PC-3 (cell line): ENCODE results near the gene FCHO1. TPM values are rescaled to one million over a fixed set of nuclear protein-coding genes. Genes with fewer than 3 reads are reported as not detected.

Experiments used
- ATAC-seq: fragments of 200-7000 bp; cut with Tn5 transposase; 2 replicates; pipeline ENCODE4 v1.9.1; 2020; ENCODE audit warnings: mild to moderate bottlenecking, moderate library complexity
- BruUV-seq: library from RNA; stranded (reverse); fragments of 400-500 nt; replicated peaks from 2 replicates; lab custom pipeline; 2021; lab: Mats Ljungman, UMichigan
- CTCF ChIA-PET: fragments of 300-600 bp; sonication (Branson Sonifier 250); formaldehyde crosslinking; loops from one replicate; lab custom pipeline; 2022; ENCODE audit warnings: antibody characterized with exemption; lab: Charles Lee
- POLR2A ChIA-PET: fragments of 300-600 bp; sonication (Branson Sonifier 250); formaldehyde crosslinking; loops from one replicate; lab custom pipeline; 2022; ENCODE audit warnings: antibody characterized with exemption; ENCODE audit not compliant: unreplicated experiment; lab: Charles Lee
- DNase-seq: peaks from one replicate; pipeline ENCODE4 v3.0.0-alpha.2; 2015
- H2AFZ ChIP-seq: fragments of 300-600 bp; sonication (generic); 2 replicates; pipeline ENCODE4 v1.6.0; 2016; ENCODE audit warnings: antibody characterized with exemption, low read length
- H3F3A ChIP-seq: fragments of 300-600 bp; sonication (generic); one replicate; pipeline ENCODE4 v1.6.0; 2017; ENCODE audit warnings: antibody characterized with exemption, low read length, control low read depth, mild to moderate bottlenecking; ENCODE audit not compliant: unreplicated experiment
- H3K27ac ChIP-seq: fragments of 300-600 bp; sonication (generic); 2 replicates; pipeline ENCODE4 v1.5.1; 2016; ENCODE audit warnings: mild to moderate bottlenecking, low read length
- H3K27me3 ChIP-seq: fragments of 300-600 bp; sonication (generic); 2 replicates; pipeline ENCODE4 v1.6.1; 2016; ENCODE audit warnings: low read length, mixed read lengths
- H3K36me3 ChIP-seq: fragments of 300-600 bp; sonication (generic); 2 replicates; pipeline ENCODE4 v1.6.1; 2016; ENCODE audit warnings: low read depth, mixed run types, low read length, mixed read lengths
- H3K4me1 ChIP-seq: fragments of 300-600 bp; sonication (generic); 2 replicates; pipeline ENCODE4 v1.5.1; 2016; ENCODE audit warnings: low read length; ENCODE audit not compliant: insufficient read depth
- H3K4me2 ChIP-seq: fragments of 300-600 bp; sonication (generic); 2 replicates; pipeline ENCODE4 v1.6.0; 2016; ENCODE audit warnings: low read length
- H3K4me3 ChIP-seq: fragments of 300-600 bp; sonication (generic); 2 replicates; pipeline ENCODE4 v1.5.1; 2016; ENCODE audit warnings: mild to moderate bottlenecking, low read length, mixed read lengths
- H3K79me2 ChIP-seq: fragments of 300-600 bp; sonication (generic); 2 replicates; pipeline ENCODE4 v1.6.1; 2017; ENCODE audit warnings: low read length, mixed read lengths
- H3K9ac ChIP-seq: fragments of 300-600 bp; sonication (generic); 2 replicates; pipeline ENCODE4 v1.6.0; 2016; ENCODE audit warnings: mild to moderate bottlenecking, low read length
- H3K9me2 ChIP-seq: fragments of 300-600 bp; sonication (generic); replicated peaks from 2 replicates; pipeline ENCODE4 v1.6.1; 2016; ENCODE audit warnings: mixed run types, low read length, mixed read lengths
- H3K9me3 ChIP-seq: fragments of 300-600 bp; sonication (generic); 2 replicates; pipeline ENCODE4 v1.6.1; 2016; ENCODE audit warnings: low read length, mixed read lengths
- H4K20me1 ChIP-seq: fragments of 300-600 bp; sonication (generic); 2 replicates; pipeline ENCODE4 v1.6.1; 2016; ENCODE audit warnings: low read length, mixed read lengths
- EZH2 ChIP-seq: fragments of 300-600 bp; sonication (generic); IDR thresholded peaks from one replicate; pipeline ENCODE4 v1.6.1; 2017; ENCODE audit warnings: antibody characterized with exemption, mild to moderate bottlenecking, low read length; ENCODE audit not compliant: unreplicated experiment
- EZH2phosphoT487 ChIP-seq: fragments of 300-600 bp; sonication (generic); IDR thresholded peaks from 2 replicates; pipeline ENCODE4 v1.6.1; 2018; ENCODE audit warnings: mild to moderate bottlenecking, antibody characterized with exemption, low read length, borderline replicate concordance
- intact Hi-C: fragments of 100-400 bp; cut with micrococcal nuclease; formaldehyde crosslinking; loops from 2 replicates; pipeline ENCODE4 v1.9.0; 2023
- total RNA-seq: library from RNA; depleted of rRNA; stranded (reverse); fragments of >200 nt; gene quantifications from 2 replicates; pipeline ENCODE4 v1.2.3, GENCODE V29; 2014
- TF ChIP-seq, protein P1 (sequence below): fragments of 300-600 bp; sonication (generic); conservative IDR thresholded peaks from 2 replicates; pipeline ENCODE4 v1.5.1; 2017; ENCODE audit warnings: antibody characterized with exemption, low read depth, mild to moderate bottlenecking, low read length

Gene FCHO1
- total RNA-seq, 1 experiment from 2014 or later: 21.0 TPM

DNA sequence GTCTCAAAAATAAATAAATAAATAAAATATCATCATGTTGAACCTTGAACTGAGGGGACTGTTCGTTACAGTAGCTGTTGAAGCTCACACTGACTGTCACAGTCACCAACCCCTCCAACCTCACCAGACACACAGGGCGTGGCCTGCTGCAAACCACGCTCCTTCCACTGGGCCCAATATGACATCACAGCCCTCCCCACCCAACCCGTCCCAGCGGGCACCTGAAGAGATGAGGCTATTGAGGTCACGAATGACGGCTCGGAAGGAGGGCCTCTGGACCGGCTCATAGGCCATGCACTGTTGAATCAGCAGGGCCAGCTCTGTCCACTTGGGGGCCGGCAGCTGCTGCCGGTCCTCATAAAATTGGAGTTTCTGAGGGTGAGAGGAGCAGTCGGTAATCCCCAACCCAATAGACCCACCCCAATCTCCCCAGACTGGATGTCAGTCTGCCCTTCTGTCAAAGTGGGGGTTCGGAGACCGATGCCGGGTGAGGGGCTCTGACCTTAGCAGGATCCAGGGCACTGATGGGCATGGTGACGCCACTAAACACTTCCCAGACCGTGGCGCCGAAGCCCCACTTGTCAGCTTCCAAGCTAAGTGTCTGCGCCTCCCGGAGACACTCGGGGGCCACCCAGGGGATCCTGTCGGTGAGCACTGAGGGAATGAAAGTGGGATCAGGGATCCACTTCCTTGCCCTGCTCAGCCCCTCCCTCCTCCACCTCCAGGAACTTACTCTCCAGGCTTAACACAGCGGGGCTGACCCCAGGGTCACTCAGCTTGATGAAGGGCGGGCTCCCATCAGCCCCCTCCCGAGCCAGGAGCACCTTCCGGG lies 83.3 kb downstream of the FCHO1 start:
- no peaks in the 10 kb centered on the region for H3K27me3 ChIP-seq
- intact Hi-C loops: loop anchor here (5.0 kb wide), 1 partner anchor 37 kb away; the partner anchor contains the start of gene B3GNT3
- H3K36me3 ChIP-seq: no peaks in the 10 kb centered on the region
- no peak for DNase-seq
- H3K4me1 ChIP-seq: peaks cover 9% of the 10 kb centered on the region; the same call in 1 of the 2 replicates
- no peaks in the 10 kb centered on the region for H3F3A ChIP-seq
- CTCF ChIA-PET: interaction anchor here (0.6 kb wide), 2 partner anchors 113 to 257 kb away, joined by 3 read pairs; no protein-coding TSS in a partner anchor
- no peak overlapping the region for H3K4me3 ChIP-seq
- BruUV-seq: no TSS peak
- no peak overlapping the region for H2AFZ ChIP-seq
- H3K9me2 ChIP-seq: no peaks in the 10 kb centered on the region
- no peaks in the 10 kb centered on the region for H3K9me3 ChIP-seq
- no peak for ATAC-seq
- H4K20me1 ChIP-seq: no peaks in the 10 kb centered on the region
- no peak overlapping the region for H3K4me2 ChIP-seq
- POLR2A ChIA-PET: no interaction called here
- H3K79me2 ChIP-seq: no peaks in the 10 kb centered on the region
- TF ChIP-seq, protein P1, sequence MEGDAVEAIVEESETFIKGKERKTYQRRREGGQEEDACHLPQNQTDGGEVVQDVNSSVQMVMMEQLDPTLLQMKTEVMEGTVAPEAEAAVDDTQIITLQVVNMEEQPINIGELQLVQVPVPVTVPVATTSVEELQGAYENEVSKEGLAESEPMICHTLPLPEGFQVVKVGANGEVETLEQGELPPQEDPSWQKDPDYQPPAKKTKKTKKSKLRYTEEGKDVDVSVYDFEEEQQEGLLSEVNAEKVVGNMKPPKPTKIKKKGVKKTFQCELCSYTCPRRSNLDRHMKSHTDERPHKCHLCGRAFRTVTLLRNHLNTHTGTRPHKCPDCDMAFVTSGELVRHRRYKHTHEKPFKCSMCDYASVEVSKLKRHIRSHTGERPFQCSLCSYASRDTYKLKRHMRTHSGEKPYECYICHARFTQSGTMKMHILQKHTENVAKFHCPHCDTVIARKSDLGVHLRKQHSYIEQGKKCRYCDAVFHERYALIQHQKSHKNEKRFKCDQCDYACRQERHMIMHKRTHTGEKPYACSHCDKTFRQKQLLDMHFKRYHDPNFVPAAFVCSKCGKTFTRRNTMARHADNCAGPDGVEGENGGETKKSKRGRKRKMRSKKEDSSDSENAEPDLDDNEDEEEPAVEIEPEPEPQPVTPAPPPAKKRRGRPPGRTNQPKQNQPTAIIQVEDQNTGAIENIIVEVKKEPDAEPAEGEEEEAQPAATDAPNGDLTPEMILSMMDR: no peak
- no peak for TF ChIP-seq EZH2phosphoT487
- no peak for TF ChIP-seq EZH2
- no peak overlapping the region for H3K27ac ChIP-seq
- no peak overlapping the region for H3K9ac ChIP-seq

DNA sequence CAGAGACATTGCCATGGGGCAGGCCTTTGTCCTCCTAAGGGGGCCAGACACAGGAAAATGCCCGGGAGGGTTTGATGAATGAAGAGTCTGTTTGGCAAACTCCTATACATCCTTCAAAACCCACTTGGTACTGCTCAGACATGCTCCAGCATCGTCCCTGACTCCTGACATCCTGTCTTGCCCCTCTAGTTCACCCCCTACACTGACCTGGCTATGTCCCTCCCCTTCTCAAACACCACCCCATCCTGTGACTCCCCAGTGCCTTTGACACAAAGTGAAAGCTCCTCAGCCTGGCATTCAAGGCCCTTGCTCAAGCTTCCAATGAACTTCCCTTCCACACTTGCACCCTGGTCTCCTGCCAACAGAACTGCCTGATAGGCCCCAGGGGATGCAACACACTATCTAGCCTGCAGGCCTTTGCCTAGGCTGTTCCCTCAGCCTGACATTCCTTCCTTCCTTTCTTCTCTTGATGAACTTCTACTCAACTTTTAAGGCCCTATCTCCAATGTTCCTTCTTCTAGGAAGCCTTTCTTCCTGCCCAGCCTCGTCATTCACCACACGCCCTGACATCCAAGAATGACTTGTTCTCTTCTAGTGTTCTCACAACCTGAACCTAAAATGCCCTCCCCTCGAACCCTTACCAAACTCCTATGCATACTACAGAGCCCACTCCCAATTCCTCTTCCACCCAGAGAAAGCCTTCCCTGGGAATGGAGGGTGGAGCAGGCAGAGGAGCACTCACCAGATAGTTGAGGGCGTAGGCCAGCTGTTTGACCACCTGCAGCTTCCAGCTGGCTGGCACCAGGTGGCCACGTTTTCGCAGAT lies 84.1 kb downstream of the FCHO1 start:
- DNase-seq (no peak), ATAC-seq (no peak)
- Histone ChIP-seq H3K4me1 (0 out of 2 replicates have a peak, but pooled peaks cover 5% of the 10 kb centered on the region), H3K9me2 (no peaks in the 10 kb centered on the region), H3K4me2 (no peak overlapping the region), H3K4me3 (no peak overlapping the region), H2AFZ (no peak overlapping the region), H3K9ac (no peak overlapping the region), H3K9me3 (no peaks in the 10 kb centered on the region), H3K27me3 (no peaks in the 10 kb centered on the region), H3F3A (no peaks in the 10 kb centered on the region), H3K27ac (no peak overlapping the region), H3K36me3 (no peaks in the 10 kb centered on the region), H3K79me2 (no peaks in the 10 kb centered on the region), H4K20me1 (no peaks in the 10 kb centered on the region)
- TF ChIP-seq EZH2phosphoT487 (no peak), EZH2 (no peak)
- TF ChIP-seq, protein P1: no peak
- intact Hi-C loops: no loop called here
- no TSS peak for BruUV-seq
- ChIA-PET POLR2A (no interaction called here), CTCF (interaction anchor here (0.6 kb wide), 1 partner anchor 256 kb away, joined by 3 read pairs; no protein-coding TSS in a partner anchor)
